Ovary (tissue), 9 donors: ENCODE measurements around the gene PLOD1. TPM values are rescaled to one million over a fixed set of nuclear protein-coding genes. Genes with fewer than 3 reads are reported as not detected.

Experiments
- DNase-seq, 5 donors: peaks; one replicate each; pipeline ENCODE4 v3.0.0-alpha.2; 2019 to 2020
- H3K27ac ChIP-seq, 2 donors: fragments of 200-600 bp; one replicate each; pipeline versions ENCODE4 v1.5.1 to v1.8.0; 2019 to 2022
- H3K27me3 ChIP-seq: fragments of 200-600 bp; one replicate; pipeline ENCODE4 v1.8.0; 2022
- H3K36me3 ChIP-seq: fragments of 200-600 bp; sonication (generic); one replicate; pipeline ENCODE4 v1.5.1; 2019
- H3K4me1 ChIP-seq: one replicate; pipeline ENCODE4 v1.8.1; 2013; ENCODE audit warnings: mild to moderate bottlenecking, moderate library complexity; ENCODE audit not compliant: insufficient read depth
- H3K4me3 ChIP-seq: fragments of 200-600 bp; sonication (generic); one replicate; pipeline ENCODE4 v1.5.1; 2017
- H3K9me3 ChIP-seq, 2 donors: fragments of 200-600 bp in 1 of 2; sonication (generic) in 1 of 2; one replicate each; pipeline versions ENCODE4 v1.5.1 to v1.8.1; 2013 to 2019; ENCODE audit warnings: mild to moderate bottlenecking in 1 of 2, moderate library complexity in 1 of 2
- CTCF ChIP-seq, 3 donors: fragments of 450-650 bp in 2 of 3; fragments of 200-600 bp in 1 of 3; IDR thresholded peaks; one replicate each; pipeline versions ENCODE4 v1.5.1 to v1.8.0; 2016 to 2022; ENCODE audit warnings: antibody characterized with exemption in 3 of 3, mild to moderate bottlenecking in 1 of 3
- EP300 ChIP-seq: sonication (generic); formaldehyde crosslinking; IDR thresholded peaks from one replicate; pipeline ENCODE4 v1.6.1; 2017; ENCODE audit warnings: antibody characterized with exemption
- POLR2A ChIP-seq: fragments of 450-650 bp; IDR thresholded peaks from one replicate; pipeline ENCODE4 v1.6.1; 2017; ENCODE audit warnings: antibody characterized with exemption, mild to moderate bottlenecking, moderate library complexity
- WGBS, 3 donors: extraction: QIAGEN DNeasy Blood & Tissue Kit in 1 of 3; methylation state at CpG; one replicate each; pipeline versions ENCODE4 v1.1.5 to v1.1.7; 2013 to 2017; 5-methylcytosine and 5-hydroxymethylcytosine counted together
- intact Hi-C, 4 donors: fragments of 100-400 bp; cut with DNase I; formaldehyde crosslinking; loops; one replicate each; pipeline versions ENCODE4 v1.11.0 to v1.15.1; 2022 to 2023
- polyA plus RNA-seq, 2 donors: library from polyadenylated mRNA; stranded (reverse); fragments of 200-250 nt in 1 of 2; fragments of 350-450 nt in 1 of 2; fragmentation: Illumina TruSeq in 1 of 2; extraction: RNeasy Lipid Tissue Mini Kit (QIAGEN cat#74804) in 1 of 2; gene quantifications; one replicate each; pipeline ENCODE4 v1.2.3, GENCODE V29; 2013 to 2014
- total RNA-seq, 7 donors: library from RNA; depleted of rRNA in 2 of 7; stranded (reverse); fragments of >200 nt in 2 of 7; fragmentation: NEBNext Ultra II Directional in 3 of 7; extraction: Animal tissue kit (Norgen Biotek cat#: 25700) in 3 of 7; gene quantifications; one replicate each; pipeline versions ENCODE4 v1.1.0 to v1.2.4, GENCODE V29; 2016 to 2023
- donor health status: DM: no; HTN: no; CAD: no; lungs with moderate emphysema.
- donor health status: DM: no; HTN: no; CAD: no.
- donor health status: Bipolar disorder and iron deficiency.
- donor health status: DM: yes; HTN: yes; CAD: no.
- donor health status: DM: no; HTN: no; CAD: no.
- donor health status: DM: yes; HTN: yes; CAD: no.

PLOD1 gene
- total and polyA plus RNA-seq, 9 donors = 26.3 to 98.2 (median 58.7) TPM

GRCh38 chr1:12015001-12015491 lies 80.5 kb downstream of the PLOD1 start:
- intact Hi-C loops = loop anchor here in 1 of 4 donors (10.0 kb wide), 1 partner anchor 60 kb away; no protein-coding TSS in a partner anchor
- no peaks in the 10 kb centered on the region for H3K27me3 ChIP-seq
- no peak overlapping the region for H3K4me3 ChIP-seq
- 85 to 90% (median 90%) methylated on average over 10 of the region's 10 CpGs for WGBS, 3 donors
- H3K9me3 ChIP-seq = no peaks in the 10 kb centered on the region
- no peaks in the 10 kb centered on the region for H3K36me3 ChIP-seq
- no peak overlapping the region for H3K27ac ChIP-seq
- TF ChIP-seq POLR2A = no peak
- TF ChIP-seq EP300 = no peak
- no peak for TF ChIP-seq CTCF (IDR thresholded peaks at IDR 0.05)
- H3K4me1 ChIP-seq = peaks cover 6% of the 10 kb centered on the region
- DNase-seq = no peak

GRCh38 chr1:12015499-12015898 lies 81.0 kb downstream of the PLOD1 start:
- Histone ChIP-seq H3K4me1 (peaks cover 10% of the 10 kb centered on the region), H3K9me3 (no peaks in the 10 kb centered on the region), H3K27ac (no peak overlapping the region), H3K4me3 (no peak overlapping the region), H3K27me3 (no peaks in the 10 kb centered on the region), H3K36me3 (no peaks in the 10 kb centered on the region)
- TF ChIP-seq EP300 (no peak), CTCF (IDR thresholded peaks at IDR 0.05) (no peak), POLR2A (no peak)
- intact Hi-C loops = loop anchor here in 1 of 4 donors (10.0 kb wide), 1 partner anchor 59 kb away; no protein-coding TSS in a partner anchor
- WGBS, 3 donors = 88 to 92% (median 88%) methylated on average over 9 of the region's 9 CpGs
- DNase-seq = no peak

GRCh38 chr1:12016182-12016581 lies 81.7 kb downstream of the PLOD1 start:
- no peak overlapping the region for H3K27ac ChIP-seq
- intact Hi-C loops = loop anchor here in 1 of 4 donors (10.0 kb wide), 1 partner anchor 59 kb away; no protein-coding TSS in a partner anchor
- WGBS, 3 donors = 74 to 94% (median 90%) methylated on average over 3 of the region's 3 CpGs

GRCh38 chr1:12019858-12020509 lies 85.5 kb downstream of the PLOD1 start:
- Histone ChIP-seq H3K27me3 (no peaks in the 10 kb centered on the region), H3K9me3 (no peaks in the 10 kb centered on the region), H3K4me3 (peak overlapping the region; percentile 92), H3K4me1 (peaks cover 12% of the 10 kb centered on the region), H3K36me3 (no peaks in the 10 kb centered on the region), H3K27ac (peak overlapping the region; percentile 55 to 81)
- intact Hi-C loops = loop anchor here in 1 of 4 donors (10.0 kb wide), 1 partner anchor 55 kb away; no protein-coding TSS in a partner anchor
- 6 to 9% (median 7%) methylated on average over 11 to 12 of the region's 12 CpGs for WGBS, 3 donors
- TF ChIP-seq EP300 = no peak
- no peak for TF ChIP-seq CTCF (IDR thresholded peaks at IDR 0.05)
- no peak for TF ChIP-seq POLR2A
- DNase-seq = peak in 2 of 5 donors; percentile 44 to 51

More at GRCh38 chr1:12016182-12016581, 81.7 kb downstream of the PLOD1 start:
- Histone ChIP-seq H3K27me3 (no peaks in the 10 kb centered on the region), H3K36me3 (no peaks in the 10 kb centered on the region), H3K4me3 (no peak overlapping the region), H3K4me1 (peaks cover 12% of the 10 kb centered on the region), H3K9me3 (no peaks in the 10 kb centered on the region)
- no peak for TF ChIP-seq POLR2A
- TF ChIP-seq CTCF (IDR thresholded peaks at IDR 0.05) = no peak
- no peak for TF ChIP-seq EP300
- no peak for DNase-seq
